G401.6 (cell line): Measurements from ENCODE around the gene AJM1.
"Not testable (repeated sequence)": the region's sequence is repeated elsewhere in the genome, so short reads cannot be mapped to it uniquely, and the experiment has no call there.

Experiments
- FAIRE-seq: peaks from 2 replicates; lab custom pipeline; 2012; peaks lifted over from hg19 to GRCh38; lab: Jason Lieb, UNC

Gene AJM1

DNA sequence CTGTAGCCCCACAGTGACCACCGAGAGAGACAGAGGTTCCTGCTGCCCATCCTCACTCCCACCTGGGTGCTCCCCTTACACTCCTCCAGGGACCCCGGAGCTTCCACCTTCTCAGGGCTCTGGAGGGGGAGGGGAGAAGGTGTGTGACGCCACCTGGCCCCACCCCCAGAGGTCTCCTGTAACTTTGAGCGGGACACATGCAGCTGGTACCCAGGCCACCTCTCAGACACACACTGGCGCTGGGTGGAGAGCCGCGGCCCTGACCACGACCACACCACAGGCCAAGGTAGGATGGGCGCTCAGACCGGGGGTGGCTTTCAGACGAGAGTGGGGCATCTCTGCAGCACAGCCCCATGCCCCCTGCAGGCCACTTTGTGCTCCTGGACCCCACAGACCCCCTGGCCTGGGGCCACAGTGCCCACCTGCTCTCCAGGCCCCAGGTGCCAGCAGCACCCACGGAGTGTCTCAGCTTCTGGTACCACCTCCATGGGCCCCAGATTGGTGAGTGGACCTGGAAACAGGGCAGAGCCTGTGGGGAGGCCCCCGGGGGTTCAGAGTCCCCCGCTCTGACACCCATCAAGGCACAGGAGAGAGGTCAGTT lies 14.4 kb downstream of the AJM1 start:
- FAIRE-seq, result no peak

DNA sequence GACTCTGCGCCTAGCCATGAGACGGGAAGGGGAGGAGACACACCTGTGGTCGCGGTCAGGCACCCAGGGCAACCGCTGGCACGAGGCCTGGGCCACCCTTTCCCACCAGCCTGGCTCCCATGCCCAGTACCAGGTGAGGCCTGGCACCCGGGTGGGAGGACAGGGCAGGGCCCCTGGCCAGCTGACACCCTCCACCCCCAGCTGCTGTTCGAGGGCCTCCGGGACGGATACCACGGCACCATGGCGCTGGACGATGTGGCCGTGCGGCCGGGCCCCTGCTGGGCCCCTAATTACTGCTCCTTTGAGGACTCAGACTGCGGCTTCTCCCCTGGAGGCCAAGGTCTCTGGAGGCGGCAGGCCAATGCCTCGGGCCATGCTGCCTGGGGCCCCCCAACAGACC lies 14.9 kb downstream of the AJM1 start:
- FAIRE-seq, result no peak

DNA sequence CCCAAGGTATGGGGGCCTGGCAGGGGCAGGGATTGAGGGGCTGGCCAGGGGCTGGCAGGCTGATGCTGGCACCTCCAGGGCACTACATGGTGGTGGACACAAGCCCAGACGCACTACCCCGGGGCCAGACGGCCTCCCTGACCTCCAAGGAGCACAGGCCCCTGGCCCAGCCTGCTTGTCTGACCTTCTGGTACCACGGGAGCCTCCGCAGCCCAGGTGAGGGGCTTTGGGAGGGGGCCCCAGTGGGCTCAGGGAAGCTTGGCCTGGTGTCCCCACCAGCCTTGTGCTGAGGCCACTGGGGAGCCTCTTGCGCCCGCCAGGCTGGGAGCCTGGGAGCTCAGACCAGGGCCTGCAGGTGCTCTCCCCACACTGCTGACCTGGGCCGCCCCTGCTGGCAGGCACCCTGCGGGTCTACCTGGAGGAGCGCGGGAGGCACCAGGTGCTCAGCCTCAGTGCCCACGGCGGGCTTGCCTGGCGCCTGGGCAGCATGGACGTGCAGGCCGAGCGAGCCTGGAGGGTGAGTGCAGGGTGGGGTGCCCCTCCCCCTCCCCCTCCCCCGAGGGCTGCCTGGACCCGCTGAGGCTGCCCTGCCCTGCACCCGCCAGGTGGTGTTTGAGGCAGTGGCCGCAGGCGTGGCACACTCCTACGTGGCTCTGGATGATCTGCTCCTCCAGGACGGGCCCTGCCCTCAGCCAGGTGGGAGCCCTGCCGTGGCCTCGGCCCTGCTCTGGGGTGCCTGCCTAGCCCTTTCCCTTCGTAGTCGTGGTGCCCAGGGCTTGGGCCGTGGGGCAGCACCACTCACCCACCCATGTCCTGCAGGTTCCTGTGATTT lies 15.5 kb downstream of the AJM1 start:
- no peak for FAIRE-seq

DNA sequence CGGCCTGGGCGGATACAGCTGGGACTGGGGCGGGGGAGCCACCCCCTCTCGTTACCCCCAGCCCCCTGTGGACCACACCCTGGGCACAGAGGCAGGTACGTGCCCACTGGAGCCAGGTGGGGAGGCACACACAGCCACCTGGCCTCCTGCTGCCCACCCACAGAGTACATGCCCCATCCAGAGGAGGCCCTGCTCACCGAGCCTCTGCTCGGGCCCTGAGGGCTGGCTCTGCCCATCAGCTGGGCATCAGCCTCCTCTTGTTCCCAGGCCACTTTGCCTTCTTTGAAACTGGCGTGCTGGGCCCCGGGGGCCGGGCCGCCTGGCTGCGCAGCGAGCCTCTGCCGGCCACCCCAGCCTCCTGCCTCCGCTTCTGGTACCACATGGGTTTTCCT lies 16.2 kb downstream of the AJM1 start:
- no peak for FAIRE-seq

DNA sequence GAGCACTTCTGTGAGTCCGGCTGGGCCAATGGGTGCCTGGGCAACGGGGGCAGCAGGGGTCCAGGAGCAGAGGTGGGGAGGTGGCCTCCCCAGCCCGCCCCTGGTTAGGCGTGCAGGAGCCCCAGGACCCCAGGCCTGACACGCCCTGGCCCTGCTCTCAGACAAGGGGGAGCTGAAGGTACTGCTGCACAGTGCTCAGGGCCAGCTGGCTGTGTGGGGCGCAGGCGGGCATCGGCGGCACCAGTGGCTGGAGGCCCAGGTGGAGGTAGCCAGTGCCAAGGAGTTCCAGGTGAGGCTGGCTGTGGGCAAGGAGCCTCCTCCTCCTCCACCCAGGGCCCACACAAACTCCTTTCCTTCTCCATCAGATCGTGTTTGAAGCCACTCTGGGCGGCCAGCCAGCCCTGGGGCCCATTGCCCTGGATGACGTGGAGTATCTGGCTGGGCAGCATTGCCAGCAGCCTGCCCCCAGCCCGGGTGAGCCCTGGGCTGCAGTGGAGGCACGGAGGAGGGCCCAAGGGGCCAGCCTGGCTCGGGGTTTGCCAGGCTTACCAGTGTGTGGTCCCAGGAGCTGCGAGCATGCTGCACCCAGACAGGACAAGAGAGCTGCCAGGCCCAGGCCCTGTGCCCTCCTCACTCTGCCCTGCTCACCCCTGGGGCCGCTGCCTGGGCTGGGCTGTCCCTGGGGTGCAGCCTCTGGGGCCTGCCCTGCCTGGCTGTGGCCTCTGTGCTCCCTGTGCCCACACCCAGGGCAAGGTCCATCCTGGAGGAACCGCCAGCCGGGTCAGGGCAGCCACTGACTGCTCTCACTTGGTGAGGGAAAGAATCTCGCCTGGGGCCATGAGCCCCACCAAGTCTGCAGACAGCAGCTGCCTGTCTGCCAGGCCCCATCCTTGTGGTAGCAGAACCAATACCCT lies 16.8 kb downstream of the AJM1 start:
- no peak for FAIRE-seq

DNA sequence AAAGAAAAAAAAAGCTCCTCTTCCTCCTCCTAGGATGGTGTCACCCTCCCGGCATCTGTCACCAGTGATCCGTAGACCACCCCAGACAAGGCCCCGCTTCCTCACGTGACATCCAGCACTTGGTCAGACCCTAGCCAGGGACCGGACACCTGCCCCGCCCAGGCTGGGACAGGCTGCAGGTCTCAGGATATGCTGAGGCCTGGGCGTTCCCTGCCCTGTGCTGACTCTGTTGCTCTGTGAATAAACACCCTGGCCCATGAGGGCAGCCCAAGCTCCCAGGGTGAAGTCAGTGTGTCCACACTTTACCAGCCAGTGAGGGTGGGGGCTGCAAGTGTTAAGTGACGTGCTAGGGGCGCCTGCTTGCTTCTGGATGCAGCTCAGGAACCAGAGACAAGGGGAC lies 18.3 kb downstream of the AJM1 start:
- FAIRE-seq, result no peak

DNA sequence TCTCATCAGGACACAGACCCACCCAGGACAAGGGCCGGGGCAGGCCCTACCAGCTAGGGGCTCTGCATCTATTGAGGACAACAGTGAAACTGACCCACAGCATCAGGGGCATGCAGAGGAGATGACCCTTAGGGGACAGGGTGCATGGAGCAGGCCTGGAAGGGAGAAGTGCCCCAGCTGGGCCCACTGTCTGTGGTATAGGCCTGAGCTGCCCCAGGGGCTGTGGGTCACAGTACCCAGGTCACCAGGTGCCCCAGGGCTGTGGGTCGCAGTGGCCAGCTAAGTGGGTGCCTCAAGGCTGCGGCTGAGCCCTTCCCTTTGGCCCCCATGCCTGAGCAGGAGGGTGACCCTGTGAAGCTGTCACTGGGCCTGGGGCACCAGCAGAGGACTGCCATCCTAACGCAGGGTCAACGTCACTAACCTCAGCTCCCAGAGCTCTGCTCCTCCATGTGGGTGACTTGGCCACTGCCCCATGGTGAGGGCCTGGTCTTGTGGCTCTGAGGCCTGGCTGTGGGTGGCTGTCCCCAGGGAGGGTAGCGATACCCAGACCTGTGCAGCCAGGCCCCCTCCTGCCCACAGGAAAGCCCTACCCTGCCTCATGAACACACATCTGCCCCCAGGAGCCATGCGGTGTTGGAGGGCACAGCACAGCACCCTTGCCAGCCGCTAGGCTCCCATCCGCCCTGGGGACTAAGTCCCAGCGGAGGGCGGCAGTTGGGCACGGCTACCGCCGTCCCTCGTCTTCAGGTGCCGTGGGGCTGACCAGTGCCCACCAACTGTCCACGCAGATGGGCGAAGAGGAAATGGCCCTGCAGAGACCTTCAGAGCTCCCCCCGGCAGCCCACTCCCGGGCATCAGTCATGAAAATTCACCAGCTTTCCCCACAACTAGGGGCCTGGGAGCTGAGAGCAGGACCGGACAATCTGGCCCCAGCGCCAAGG lies 18.9 kb downstream of the AJM1 start:
- FAIRE-seq, result no peak

DNA sequence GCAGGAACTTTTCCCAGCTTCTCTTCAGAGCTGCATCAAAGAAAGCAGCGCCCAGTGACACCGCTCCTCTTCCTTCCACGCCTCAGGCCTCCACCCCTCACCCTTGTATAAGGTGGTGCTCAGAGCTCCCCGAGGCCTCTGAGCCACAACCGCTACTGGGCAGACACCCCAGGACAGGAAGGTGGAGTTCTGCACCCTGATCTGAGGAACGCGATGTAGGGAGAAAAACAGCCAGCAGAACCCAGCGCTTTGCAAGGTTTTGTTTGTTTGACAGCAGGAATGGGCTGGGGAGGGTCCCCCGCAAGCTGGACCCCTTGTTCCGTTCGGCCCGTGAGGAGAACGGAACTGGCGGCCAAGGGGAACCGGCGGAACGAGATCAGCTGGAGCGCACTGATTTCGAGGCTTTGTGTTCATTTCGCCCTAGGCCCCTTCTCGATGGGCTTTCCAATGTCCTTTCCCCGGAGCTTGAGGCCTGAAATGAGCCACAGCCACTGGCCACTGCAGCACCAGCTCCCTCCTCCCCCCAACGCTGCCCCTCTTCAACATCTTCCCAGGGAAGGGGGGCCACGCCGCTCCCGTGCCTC lies 19.7 kb downstream of the AJM1 start:
- no peak for FAIRE-seq

DNA sequence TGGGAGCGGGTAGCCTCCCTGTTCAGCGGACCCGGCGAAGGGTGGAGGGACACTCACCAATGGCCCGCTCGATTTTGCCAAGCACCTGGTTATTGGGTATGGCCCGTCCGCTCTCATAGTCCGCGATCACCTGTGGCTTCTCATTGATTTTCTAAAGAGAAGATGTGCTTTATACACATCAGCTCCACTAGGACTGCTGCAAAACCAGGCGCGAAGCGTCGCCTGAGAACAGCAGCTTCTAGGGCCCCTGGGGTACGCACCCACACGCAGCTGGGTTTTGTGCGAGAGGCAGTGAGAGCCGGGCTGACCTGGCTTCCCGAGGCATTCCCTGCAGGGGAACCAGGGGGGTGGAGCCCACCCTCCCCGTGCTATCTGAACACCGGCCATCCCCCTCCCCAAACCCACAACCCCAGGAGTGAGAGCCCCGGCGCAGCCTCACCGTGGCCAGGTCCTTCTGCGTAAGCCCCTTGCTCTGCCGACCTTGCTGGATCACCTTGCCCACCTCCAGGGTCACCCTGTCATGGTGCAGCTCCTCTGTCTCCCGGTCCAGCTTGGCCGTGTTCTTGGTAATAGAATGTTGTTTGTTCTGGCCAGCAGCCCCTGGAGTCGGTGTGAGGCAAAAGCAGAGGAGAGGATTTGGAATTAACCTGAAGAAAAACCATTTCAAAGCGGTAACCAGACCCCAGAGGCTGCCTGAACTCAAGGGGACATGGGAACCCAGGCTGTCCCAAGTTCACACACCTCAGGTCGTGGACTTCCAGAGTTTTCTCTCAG lies 20.8 kb downstream of the AJM1 start:
- FAIRE-seq, result no peak

DNA sequence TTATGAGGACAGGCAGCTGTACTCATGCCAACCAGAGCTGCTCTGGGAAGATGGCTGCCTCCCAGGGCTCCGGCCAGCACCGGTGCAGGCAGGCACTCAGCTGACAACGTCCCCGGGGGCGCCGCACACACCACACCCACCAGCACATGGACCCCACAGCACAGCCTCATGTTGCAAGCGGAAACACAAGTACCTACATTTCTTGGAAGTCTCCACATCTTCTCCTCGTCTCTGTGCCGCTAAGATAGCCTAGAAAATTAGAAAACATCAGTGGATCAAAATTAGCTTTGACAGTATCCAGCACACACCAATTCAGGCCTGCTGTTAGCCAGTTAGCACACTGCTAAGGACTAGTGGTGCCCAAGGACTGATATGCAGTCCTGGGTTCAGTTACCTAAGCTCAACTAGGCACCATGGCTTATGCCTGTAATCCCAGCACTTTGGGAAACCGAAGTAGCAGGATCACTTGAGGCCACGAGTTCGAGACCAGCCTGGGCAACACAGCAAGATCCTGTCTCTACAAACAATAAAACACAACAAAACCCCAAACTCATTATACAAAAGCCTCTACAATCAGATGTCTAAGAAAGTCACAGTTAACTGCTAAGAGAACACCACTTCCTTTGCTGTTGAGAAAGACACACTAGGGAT lies 21.5 kb downstream of the AJM1 start:
- no peak for FAIRE-seq

DNA sequence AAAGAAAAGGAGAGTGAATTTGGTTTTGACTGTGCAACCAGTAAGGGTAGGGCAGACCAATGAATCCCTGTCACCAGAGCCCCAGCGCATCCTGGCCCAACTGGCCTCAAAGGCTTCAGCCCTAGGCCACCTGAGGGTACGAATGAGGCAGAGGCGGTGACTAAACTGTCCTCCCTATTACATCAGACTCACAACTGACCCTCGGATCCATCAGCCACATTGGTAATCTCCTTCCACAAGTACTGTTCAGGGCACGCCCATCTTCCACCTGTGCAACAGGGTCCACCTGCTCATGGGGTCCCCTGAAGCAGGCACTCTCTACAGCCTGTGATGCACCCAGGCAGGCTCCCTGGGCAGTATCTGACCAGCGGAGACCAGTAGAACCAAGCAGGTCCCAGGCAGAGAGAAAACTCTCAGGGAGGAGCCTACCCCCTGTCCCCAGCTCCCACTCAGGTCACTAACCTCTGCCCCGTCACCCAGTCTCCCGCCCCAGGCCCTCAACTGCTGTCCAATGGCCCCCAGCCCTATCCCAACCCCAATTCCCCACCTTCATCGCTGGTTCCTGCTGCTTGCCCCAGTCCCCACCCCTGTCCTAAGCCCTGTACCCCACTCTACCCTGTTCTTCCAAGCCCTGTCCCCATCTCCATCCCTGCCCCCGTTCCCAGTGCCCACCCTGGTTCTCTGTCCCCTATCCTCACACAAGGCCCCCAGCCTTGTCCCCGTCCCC lies 22.9 kb downstream of the AJM1 start:
- FAIRE-seq, result no peak

DNA sequence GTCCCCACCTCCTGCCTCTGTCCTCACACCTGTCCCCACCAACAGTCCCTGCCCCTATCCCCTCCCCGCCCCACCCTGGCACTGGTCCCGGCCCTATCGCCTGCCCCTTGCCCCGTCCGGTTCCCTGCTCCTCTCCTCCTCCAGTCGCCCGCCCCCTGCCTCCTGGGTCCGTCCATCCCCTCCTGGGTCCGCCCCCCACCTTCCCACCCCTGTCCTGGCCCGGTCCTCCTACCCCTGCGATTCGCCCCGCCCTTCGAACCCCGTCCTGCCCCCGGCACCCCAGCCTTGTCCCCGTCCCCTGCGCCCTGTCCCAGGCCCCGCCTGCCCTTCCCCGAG lies 23.5 kb downstream of the AJM1 start:
- FAIRE-seq, result no peak

DNA sequence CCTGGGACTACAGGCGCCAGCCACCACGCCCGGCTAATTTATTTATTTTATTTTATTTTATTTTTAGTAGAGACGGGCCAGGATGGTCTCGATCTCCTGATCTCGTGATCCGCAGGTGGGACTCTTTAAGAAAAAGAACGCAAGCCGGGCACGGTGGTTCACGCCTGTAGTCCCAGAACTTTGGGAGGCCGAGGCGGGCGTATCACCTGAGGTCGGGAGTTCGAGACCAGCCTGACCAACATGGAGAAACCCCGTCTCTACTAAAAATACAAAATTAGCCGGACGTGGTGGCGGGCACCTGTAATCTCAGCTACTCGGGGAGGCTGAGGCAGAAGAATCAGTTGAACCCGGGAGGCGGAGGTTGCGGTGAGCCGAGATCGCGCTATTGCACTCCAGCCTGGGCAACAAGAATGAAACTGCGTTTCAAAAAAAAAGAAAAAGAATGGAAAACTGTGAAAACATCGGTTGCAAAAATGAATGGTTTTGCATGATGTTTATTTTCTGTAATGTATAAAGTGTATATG lies 24.7 kb downstream of the AJM1 start:
- not testable (repeated sequence) for FAIRE-seq

DNA sequence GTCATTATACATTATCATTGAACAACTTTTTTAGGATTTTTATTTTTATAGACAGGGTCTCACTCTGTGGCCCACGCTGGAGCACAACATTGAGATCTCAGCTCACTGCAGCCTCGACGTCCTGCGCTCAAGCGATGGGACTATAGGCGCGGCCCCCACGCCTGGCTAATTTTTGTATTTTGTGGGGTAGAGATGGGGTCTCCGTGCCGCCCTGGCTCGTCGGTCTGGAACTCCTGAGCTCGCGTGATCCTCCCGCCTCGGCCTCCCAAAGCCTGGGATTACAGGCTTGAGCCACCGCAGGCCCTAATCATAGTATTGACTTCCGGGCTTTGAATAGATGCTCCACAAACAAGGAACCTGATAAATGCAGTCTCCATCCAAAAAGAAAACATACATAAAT lies 25.2 kb downstream of the AJM1 start:
- no peak for FAIRE-seq

DNA sequence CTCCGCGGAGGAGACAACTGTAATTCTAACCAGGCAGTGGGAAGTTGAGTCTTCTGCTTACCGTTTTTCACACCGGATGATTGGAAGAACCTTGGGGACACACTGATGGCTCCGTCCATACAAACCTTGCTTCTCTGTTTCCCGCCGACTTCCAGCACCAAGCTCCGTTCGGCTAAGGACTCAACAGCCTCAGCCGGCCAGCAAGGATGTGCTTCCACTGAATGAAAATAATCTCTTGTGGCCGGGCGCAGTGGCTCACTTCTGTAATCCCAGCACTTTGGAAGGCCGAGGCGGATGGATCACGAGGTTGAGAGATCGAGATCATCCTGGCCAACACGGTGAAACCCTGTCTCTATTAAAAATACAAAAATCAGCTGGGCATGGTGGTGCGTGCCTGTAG lies 25.6 kb downstream of the AJM1 start:
- FAIRE-seq, result no peak

DNA sequence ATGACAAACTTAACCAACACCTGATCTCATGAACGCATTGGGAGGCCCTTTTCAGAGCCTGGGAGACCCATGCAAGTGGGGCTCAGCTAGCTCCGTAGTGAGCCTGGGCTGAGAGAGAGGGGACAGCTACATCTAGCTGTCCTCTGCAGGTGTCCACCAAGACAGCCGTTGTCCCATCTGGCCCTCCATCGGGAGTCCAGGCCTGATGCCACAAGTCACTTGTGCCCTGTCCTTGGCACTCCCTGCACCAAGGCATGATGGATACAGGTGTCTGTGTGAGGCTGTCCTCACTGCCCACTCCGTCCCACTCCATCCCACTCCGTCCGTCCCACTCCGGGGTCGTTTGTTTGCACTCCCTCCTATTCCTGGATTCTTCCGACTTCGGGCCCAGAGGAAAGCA lies 26.4 kb downstream of the AJM1 start:
- no peak for FAIRE-seq

DNA sequence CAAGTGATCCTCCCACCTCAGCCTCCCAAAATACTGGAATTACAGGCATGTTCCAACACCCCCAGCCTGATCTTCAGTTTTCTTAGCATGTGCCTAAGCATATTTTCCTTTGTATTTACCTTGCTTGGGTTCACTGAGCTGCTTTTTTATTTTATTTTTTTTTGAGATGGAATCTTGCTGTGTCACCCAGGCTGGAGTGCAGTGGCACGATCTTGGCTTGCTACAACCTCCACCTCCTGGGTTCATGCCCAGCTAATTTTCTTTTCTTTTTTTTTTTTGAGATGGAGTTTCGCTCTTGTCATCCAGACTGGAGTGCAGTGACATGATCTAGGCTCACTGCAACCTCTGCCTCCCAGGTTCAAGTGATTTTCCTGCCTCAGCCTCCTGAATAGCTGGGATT lies 27.3 kb downstream of the AJM1 start:
- FAIRE-seq, result not testable (repeated sequence)

DNA sequence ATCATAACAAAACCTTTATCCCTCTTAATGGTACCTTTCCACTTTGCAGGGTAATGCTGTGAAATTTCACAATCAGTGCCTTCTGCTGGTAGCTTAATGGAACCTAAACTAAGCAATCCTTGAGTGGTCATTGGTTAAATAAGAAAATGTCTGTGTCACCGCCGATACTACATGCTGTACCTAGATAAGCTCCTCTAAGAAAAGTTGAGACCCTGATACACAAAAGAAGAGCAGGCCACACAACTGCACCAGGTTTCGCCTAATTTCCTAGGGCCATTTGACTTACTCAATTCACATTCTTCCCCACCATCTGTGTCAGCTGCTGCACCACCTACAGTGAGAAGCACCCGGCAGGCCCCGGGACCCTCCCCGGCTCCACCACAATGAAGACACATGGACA lies 32.9 kb downstream of the AJM1 start:
- no peak for FAIRE-seq

DNA sequence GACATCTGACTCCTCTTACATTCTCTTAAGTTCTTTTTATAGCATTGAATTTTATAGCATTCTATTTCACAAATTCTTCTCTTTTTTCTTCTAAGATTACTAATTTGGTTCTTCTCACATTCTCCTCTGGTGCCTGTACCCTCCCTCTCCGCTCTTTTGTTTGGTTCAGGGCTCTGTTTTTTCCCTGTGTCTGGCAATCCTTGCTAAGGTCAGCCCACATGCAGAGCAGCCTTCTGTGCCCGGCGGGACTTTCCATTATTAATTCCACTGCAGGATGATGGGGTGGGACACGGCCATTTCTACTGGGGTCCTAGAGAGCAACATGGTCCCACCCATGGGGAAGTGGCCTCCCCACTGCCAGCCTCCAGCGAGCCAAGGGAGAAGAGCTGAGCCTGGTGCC lies 34.2 kb downstream of the AJM1 start:
- FAIRE-seq, result no peak
